Ureter (tissue), 1 donor: ENCODE measurements around the gene THRSP. TPM values are rescaled to one million over a fixed set of nuclear protein-coding genes. Genes with fewer than 3 reads are reported as not detected.
"Not testable (repeated sequence)": the region's sequence is repeated elsewhere in the genome, so short reads cannot be mapped to it uniquely, and the experiment has no call there.

Source experiments
- DNase-seq: peaks from one replicate; pipeline ENCODE4 v3.0.0-alpha.2; 2020; ENCODE audit warnings: low spot score
- total RNA-seq: library from RNA; stranded (reverse); gene quantifications from one replicate; pipeline ENCODE4 v1.2.4, GENCODE V29; 2023
- donor health status: DM: yes; HTN: yes; CAD: no.

The THRSP gene
- total RNA-seq, 1 donor from 2014 or later, result not detected

- DNase-seq, result no peak
Observed at GRCh38 chr11:78066471-78066870, 2.8 kb downstream of the THRSP start.

DNA sequence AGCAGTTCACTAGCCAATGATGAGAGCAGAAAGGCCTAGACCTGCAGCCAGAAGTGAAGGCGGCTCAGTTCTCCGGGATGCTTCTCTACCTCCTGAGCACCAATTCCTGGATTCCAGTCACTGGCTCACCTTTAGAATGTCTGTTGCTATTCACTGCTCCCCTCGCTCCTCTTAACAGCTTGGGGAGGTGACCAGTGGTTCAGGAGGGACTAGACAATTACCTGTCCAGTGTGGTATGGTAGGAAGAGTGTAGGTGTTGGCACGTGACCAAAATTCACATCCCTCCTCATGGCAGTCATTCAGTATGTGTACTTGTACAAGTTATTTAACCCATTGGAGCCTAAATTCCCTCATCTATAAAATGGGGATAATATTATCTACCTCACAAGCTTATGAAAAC, 4.0 kb downstream of the THRSP start:
- DNase-seq, result no peak

DNA sequence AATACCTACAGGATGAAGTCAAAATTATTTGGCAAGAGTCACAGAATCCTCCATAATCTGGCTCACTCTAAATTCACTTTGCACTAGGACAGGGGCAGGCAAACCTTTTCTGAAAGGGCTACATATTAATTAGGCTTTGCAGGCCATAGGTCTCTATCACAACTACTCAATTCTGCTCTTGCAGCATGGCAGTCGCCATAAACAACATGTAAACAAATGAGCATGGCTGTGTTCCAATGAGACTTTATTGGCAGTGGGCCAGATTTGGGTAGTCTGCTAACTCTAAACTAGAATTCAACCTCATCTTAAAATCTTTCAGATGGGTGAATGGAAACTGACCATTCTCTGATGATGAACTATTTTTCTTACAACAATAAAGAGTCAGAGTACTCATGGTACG, 5.8 kb downstream of the THRSP start:
- DNase-seq, result no peak

DNA sequence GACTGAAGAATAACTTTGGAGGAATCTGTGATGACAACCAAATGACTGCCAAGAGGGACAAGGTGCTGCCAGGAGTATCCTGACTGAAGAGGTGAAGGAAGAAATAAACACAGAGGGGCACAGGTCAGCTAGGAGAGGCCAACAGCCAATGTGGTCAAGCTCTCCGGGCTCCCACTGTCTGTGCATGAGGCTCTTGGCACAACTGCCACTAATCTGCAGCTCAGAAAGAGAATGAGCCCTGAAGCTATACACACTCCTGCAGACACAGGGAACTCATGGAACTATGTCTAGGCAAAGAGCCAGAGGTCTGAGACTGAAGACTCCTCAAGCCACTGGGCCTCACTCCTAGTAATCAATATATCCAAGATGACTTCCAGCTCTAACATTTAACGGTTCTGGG, 7.0 kb downstream of the THRSP start:
- no peak for DNase-seq

DNA sequence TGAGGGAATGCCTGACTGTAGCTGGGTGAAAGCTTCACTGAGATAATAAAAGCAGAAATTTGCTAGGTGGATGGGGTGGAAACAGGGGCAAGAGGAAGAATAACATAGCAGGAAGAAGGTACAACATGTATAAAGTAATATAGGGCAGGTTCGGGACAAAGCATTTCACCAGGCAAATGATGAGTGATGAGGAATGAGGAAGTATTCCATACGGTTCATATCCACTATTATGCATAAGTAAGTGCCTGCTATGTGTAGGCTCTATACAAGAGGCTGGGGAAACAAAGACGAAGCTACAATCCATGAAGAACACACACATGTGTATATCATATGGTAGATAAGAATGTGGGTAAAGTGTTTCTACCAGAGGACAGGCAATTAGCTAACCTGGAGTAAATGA, 8.1 kb downstream of the THRSP start:
- no peak for DNase-seq

GRCh38 chr11:78072455-78072854, 8.8 kb downstream of the THRSP start:
- DNase-seq, result no peak

DNA sequence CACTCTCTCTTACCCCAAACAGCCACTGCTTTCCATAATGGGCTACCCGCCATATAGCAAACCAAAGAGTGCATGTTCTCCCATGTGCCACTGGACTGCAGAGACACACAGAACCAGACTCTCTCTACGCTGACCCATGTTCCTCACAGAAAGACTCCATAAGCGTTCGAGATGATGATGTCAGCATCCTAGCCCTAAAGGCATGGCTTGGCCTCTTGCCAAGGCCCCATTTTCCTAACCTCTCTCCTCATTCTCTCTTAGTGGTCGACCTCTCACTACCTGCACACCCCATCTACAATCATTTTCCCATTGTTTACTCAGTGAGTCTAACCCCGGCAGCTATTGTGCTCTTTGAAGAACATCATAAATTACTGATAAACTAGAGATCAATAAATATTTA, 11.1 kb downstream of the THRSP start:
- DNase-seq, result no peak

DNA sequence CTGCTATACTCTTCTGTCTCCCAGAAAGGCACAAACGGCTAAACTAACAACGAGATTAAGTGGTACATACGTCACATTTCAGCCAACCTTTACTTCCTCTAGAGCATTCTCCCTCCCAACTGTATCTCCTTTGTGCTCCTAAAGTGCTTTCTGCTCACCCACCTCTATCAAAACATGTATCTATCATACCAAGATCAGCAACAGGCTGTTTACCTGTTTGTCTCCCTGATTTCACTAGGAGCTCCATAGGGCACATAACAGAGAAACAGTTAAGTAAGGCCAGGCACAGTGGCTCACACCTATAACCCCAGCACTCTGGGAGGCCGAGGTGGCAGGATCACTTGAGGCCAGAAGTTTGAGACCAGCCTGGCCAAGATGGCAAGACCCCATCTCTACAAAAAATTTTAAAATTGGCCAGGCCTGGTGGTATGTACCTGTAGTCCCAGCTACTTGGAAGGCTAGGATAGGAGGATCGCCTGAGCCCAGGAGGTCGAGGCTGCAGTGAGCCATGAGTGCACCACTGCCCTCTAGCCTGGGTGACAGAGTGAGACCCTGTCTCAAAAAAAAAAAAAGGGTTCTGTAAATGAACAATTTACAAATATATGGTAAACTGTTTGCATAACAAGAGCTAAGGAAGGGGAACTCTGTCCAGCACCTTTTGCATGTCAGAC, 13.2 kb downstream of the THRSP start:
- DNase-seq, result no peak

DNA sequence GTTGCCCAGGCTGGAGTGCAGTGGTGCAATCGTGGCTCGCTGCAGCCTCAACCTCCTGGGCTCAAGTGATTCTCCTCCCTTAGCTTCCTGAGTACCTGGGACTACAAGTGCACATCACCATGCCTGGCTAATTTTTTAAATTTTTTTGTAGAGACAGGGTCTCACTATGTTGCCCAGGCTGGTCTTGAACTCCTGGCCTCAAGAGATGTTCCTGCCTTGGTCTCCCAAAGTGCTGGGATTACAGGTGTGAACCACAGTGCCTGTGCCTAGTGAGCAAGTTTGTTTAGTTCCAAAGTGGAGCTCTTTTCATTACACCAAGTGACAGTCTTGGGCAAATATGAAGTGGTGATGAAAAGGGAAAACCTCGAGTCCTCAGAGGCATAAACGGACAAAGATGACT, 13.9 kb downstream of the THRSP start:
- not testable (repeated sequence) for DNase-seq

DNA sequence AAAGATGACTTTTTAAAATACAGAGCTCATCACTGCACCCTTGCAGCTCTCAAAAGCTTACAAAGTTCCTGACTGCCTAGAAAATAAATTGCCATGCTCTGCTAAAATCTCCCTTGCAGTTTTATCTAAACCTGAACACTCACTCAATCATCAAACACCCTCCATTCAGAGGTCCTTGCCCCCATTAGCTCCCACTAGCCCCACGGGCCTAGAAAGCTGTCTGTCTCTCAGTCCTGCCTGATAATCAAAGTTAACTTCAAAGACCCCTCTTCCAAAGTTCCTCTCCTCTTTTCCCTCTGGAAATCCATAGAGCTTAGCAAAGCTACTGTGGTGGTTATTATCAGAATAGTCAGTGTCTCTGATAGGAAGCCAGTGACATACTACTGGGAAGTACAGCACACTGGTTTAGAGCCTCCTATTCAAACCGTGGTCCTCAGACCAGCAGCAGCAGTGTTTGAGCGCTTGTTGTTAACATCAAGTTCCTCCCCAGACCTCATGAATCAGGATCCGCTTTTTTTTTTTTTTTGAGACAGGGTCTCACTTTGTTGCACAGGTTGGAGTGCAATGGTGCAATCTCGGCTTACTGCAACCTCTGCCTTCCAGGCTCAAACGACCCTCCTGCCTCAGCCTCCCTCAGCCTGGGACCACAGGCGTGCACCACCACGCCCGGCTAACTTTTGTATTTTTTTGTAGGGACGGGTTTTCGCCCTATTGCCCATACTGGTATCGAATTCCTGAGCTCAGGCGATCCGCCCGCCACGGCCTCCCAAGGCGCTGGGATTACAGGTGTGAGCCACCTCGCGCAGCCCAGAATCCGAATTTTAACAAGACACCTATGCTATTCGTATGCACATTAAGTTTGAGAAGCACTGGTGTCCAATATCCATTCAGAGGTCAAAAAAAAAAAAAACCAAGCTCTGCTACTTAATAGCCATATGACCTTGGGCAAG, 14.8 kb downstream of the THRSP start:
- no peak for DNase-seq

GRCh38 chr11:78079232-78080083, 15.8 kb downstream of the THRSP start, which contains the start of gene NDUFC2:
Gene NDUFC2, minus strand, starts transcription at chr11:78079862. Its CDS starts 118 bp downstream, at chr11:78079744.
- DNase-seq, result peak; percentile 82

DNA sequence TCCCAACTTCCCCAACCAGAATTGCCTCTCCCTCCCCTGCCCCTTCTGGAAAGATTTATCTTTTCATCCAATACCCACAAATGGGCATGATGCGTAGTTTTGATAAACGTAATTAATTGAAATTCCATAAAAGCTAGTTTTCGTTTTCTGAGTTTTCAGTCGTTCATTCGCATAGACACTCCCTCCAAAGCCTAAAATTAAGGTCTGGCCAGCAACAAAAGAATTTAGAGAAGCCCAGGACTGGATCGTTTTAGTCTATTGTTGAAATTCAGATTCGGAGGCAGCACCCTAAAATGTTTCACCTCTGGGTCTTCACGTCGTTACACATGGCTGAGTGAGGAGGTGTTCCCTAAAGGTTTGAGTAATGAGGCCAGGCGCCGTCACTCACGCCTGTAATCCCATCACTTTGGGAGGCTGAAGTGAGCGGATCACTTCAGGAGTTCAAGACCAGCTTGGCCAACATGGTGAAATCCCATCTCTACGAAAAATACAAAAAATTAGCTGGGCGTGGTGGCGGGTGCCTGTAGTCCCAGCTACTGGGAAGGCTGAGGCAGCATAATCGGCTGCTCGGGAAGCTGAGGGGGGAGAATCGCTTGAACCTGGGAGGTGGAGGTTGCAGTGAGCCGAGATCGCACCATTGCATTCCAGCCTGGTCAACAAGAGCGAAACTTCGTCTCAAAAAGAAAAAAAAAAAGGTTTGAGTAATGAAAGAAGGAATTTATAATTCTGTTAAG, 16.6 kb downstream of the THRSP start:
- no peak for DNase-seq

- no peak for DNase-seq
Observed at GRCh38 chr11:78080818-78081495, 17.3 kb downstream of the THRSP start.

DNA sequence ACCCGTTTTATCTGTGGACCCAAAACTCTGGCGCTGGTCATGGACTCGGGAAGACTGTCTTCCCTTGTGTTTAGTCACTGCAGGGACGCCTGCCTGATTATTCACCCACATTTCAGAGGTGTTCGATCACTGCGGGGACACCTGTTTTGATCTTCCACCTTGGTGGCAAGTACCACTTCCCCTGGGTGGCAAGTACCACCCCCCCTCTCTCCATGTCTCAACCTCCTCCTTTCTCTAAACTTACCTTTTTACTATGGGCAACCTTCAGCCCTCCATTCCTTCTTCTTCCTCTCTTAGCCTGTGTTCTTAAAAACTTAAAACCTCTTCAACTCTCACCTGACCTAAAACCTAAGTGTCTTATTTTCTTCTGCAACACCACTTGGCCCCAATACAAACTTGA, 17.9 kb downstream of the THRSP start:
- DNase-seq, result no peak

- DNase-seq, result no peak
Observed at GRCh38 chr11:78082146-78082545, 18.5 kb downstream of the THRSP start.

- no peak for DNase-seq
Observed at GRCh38 chr11:78083021-78083420, 19.4 kb downstream of the THRSP start.

- DNase-seq, result not testable (repeated sequence)
Observed at GRCh38 chr11:78084506-78084905, 20.8 kb downstream of the THRSP start.

DNA sequence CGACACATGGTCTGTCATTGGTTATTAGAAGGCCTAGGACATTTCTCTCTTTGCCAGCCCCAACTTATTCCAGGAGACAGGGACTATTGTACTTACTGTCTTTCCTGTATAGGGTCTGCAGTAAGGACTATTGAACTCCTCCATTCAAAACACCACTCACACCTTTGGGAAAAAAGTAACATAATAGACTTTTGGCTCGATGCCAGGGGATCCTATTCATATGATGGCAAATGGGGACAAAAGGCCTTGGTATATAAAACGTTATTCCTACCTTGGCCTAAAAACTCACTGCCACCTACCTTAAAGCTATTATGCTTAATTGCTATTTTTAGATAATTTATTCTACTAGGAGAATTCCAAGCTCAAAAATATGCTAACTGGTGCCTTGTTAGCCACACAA, 22.3 kb downstream of the THRSP start:
- no peak for DNase-seq

- not testable (repeated sequence) for DNase-seq
Observed at GRCh38 chr11:78086521-78087074, 22.9 kb downstream of the THRSP start.

DNA sequence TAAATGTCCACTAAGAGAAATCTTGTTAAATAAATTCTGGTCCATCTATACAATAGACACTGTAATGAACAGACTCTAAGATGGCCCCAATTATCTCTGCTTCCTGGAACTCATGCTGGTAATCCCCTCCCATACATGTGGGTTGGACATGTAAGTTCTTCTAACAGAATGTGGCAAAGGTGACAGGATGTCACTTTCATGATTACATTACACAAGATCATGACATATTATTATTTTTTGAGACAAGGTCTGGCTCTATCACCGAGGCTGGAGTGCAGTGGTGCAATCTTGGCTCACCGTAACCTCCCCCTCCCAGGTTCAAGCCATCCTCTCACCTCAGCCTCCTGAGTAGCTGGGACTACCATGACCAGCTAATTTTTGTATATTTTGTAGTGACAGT, 30.6 kb downstream of the THRSP start:
- DNase-seq, result no peak
